Mesenchymal stem cell (in vitro differentiated cells and primary cell): ENCODE data around the gene ETFA.
A peak's percentile ranks its signal among the peaks of the same experiment; 100 is the strongest.
"Not testable (repeated sequence)": the region's sequence is repeated elsewhere in the genome, so short reads cannot be mapped to it uniquely, and the experiment has no call there.

Source experiments
- DNase-seq: peaks from one replicate; pipeline ENCODE4 v3.0.0-alpha.2; 2013
- H2AFZ ChIP-seq: one replicate; pipeline ENCODE4 v1.6.1; 2013; ENCODE audit warnings: low read depth, mild to moderate bottlenecking, control low read depth, inconsistent platforms, low read length, moderate library complexity
- H2AK5ac ChIP-seq: 2 replicates; pipeline ENCODE4 v1.6.1; 2013; ENCODE audit warnings: low read length, moderate library complexity, mild to moderate bottlenecking, inconsistent platforms; ENCODE audit not compliant: severe bottlenecking
- H2BK120ac ChIP-seq: one replicate; pipeline ENCODE4 v1.6.1; 2013; ENCODE audit warnings: low read depth, mild to moderate bottlenecking, inconsistent platforms, low read length, moderate library complexity
- H2BK12ac ChIP-seq, 2 experiments: one replicate each; pipeline ENCODE4 v1.6.1; 2013; ENCODE audit warnings: inconsistent platforms in 2 of 2, low read length in 2 of 2, mild to moderate bottlenecking in 2 of 2, moderate library complexity in 2 of 2, control low read depth in 1 of 2
- H2BK15ac ChIP-seq: one replicate; pipeline ENCODE4 v1.6.1; 2013; ENCODE audit warnings: mild to moderate bottlenecking, low read depth, inconsistent platforms; ENCODE audit not compliant: poor library complexity, severe bottlenecking
- H2BK5ac ChIP-seq: 2 replicates; pipeline ENCODE4 v1.6.1; 2013; ENCODE audit warnings: low read depth, mild to moderate bottlenecking, low read length, control low read depth, inconsistent platforms; ENCODE audit not compliant: poor library complexity, severe bottlenecking
- H3K14ac ChIP-seq, 2 experiments: one replicate each; pipeline ENCODE4 v1.6.1; 2013; ENCODE audit warnings: inconsistent platforms in 2 of 2, low read length in 2 of 2, control low read depth in 1 of 2, mild to moderate bottlenecking in 1 of 2, moderate library complexity in 1 of 2
- H3K18ac ChIP-seq, 2 experiments: one replicate each; pipeline ENCODE4 v1.6.1; 2013; ENCODE audit warnings: inconsistent platforms in 2 of 2, low read length in 2 of 2, control low read depth in 1 of 2, low read depth in 1 of 2, mild to moderate bottlenecking in 1 of 2
- H3K23ac ChIP-seq, 2 experiments: one replicate each; pipeline ENCODE4 v1.6.1; 2013; ENCODE audit warnings: inconsistent platforms in 2 of 2, low read length in 2 of 2, mild to moderate bottlenecking in 2 of 2, moderate library complexity in 2 of 2, control low read depth in 1 of 2
- H3K27ac ChIP-seq: 2 replicates; pipeline ENCODE4 v1.5.1; 2013; ENCODE audit warnings: mild to moderate bottlenecking, moderate library complexity, low read length, control low read depth, inconsistent platforms; ENCODE audit not compliant: poor library complexity, severe bottlenecking
- H3K27me3 ChIP-seq, 2 experiments: 2 replicates each; pipeline versions ENCODE4 v1.6.1 to v1.7.0; 2013; ENCODE audit warnings: low read length in 2 of 2, mild to moderate bottlenecking in 2 of 2, moderate library complexity in 2 of 2, control low read depth in 1 of 2, inconsistent platforms in 1 of 2; ENCODE audit not compliant: control insufficient read depth in 1 of 2, insufficient read depth in 1 of 2
- H3K36me3 ChIP-seq, 2 experiments: 2 replicates each; pipeline versions ENCODE4 v1.6.1 to v1.7.0; 2013; ENCODE audit warnings: low read length in 2 of 2, control low read depth in 1 of 2, inconsistent platforms in 1 of 2, low read depth in 1 of 2, mild to moderate bottlenecking in 1 of 2; ENCODE audit not compliant: insufficient read depth in 2 of 2, control insufficient read depth in 1 of 2
- H3K4ac ChIP-seq, 2 experiments: one replicate each; pipeline ENCODE4 v1.6.1; 2013; ENCODE audit warnings: inconsistent platforms in 2 of 2, low read length in 2 of 2, mild to moderate bottlenecking in 2 of 2, moderate library complexity in 2 of 2, control low read depth in 1 of 2, low read depth in 1 of 2
- H3K4me1 ChIP-seq: 2 replicates; pipeline ENCODE4 v1.6.1; 2013; ENCODE audit warnings: low read depth, low read length, control low read depth; ENCODE audit not compliant: control insufficient read depth, insufficient read depth
- H3K4me2 ChIP-seq: 2 replicates; pipeline ENCODE4 v1.6.1; 2013; ENCODE audit warnings: low read length, mild to moderate bottlenecking, inconsistent platforms; ENCODE audit not compliant: poor library complexity, severe bottlenecking
- H3K4me3 ChIP-seq, 2 experiments: 2 replicates each; pipeline versions ENCODE4 v1.5.1 to v1.7.0; 2013; ENCODE audit warnings: low read length in 2 of 2, mild to moderate bottlenecking in 2 of 2, control low read depth in 1 of 2, low read depth in 1 of 2; ENCODE audit not compliant: insufficient read depth in 1 of 2
- H3K79me1 ChIP-seq: replicated peaks from 2 replicates; pipeline ENCODE4 v1.6.1; 2013; ENCODE audit warnings: mild to moderate bottlenecking, control low read depth, low read length, inconsistent platforms; ENCODE audit not compliant: poor library complexity, severe bottlenecking
- H3K9ac ChIP-seq: 2 replicates; pipeline ENCODE4 v1.7.0; 2013; ENCODE audit warnings: mild to moderate bottlenecking, low read length, moderate library complexity
- H3K9me3 ChIP-seq: 2 replicates; pipeline ENCODE4 v1.7.0; 2013; ENCODE audit warnings: mild to moderate bottlenecking, low read length; ENCODE audit not compliant: control insufficient read depth
- H4K8ac ChIP-seq: one replicate; pipeline ENCODE4 v1.6.1; 2013; ENCODE audit warnings: inconsistent platforms, mild to moderate bottlenecking, low read length, moderate library complexity
- H4K91ac ChIP-seq: one replicate; pipeline ENCODE4 v1.6.1; 2013; ENCODE audit warnings: mild to moderate bottlenecking, low read length, inconsistent platforms
- WGBS: methylation state at CpG from one replicate; pipeline ENCODE4 v1.1.7; 2013; ENCODE audit warnings: mixed read lengths; 5-methylcytosine and 5-hydroxymethylcytosine counted together

Gene ETFA

GRCh38 chr15:76320012-76320411 is 8.7 kb upstream of the ETFA start:
- H3K4me2 ChIP-seq, result no peak overlapping the region
- H3K14ac ChIP-seq, result no peak overlapping the region
- H3K18ac ChIP-seq, result no peak overlapping the region
- no peaks in the 10 kb centered on the region for H3K79me1 ChIP-seq
- H3K36me3 ChIP-seq, result no peaks in the 10 kb centered on the region
- H3K23ac ChIP-seq, result no peak overlapping the region
- H3K4ac ChIP-seq, result no peak overlapping the region
- H3K9ac ChIP-seq, result no peak overlapping the region
- no peak overlapping the region for H2BK15ac ChIP-seq
- peaks cover 3% of the 10 kb centered on the region for H3K4me1 ChIP-seq
- no peak overlapping the region for H2BK120ac ChIP-seq
- H4K8ac ChIP-seq, result no peak overlapping the region
- 93% methylated on average over 6 of the region's 6 CpGs for WGBS
- no peak overlapping the region for H3K4me3 ChIP-seq
- H3K9me3 ChIP-seq, result no peaks in the 10 kb centered on the region
- H2AFZ ChIP-seq, result no peak overlapping the region
- no peak for DNase-seq
- H3K27ac ChIP-seq, result no peak overlapping the region
- H3K27me3 ChIP-seq, result peaks cover 0 to 37% of the 10 kb centered on the region in 2 experiments
- H4K91ac ChIP-seq, result no peak overlapping the region
- H2AK5ac ChIP-seq, result no peak overlapping the region
- H2BK5ac ChIP-seq, result no peak overlapping the region
- no peak overlapping the region for H2BK12ac ChIP-seq

GRCh38 chr15:76313731-76314130 is 2.5 kb upstream of the ETFA start:
- 73% methylated on average over 3 of the region's 5 CpGs for WGBS
- no peak overlapping the region for H2AFZ ChIP-seq
- no peak overlapping the region for H3K4me2 ChIP-seq
- H2BK120ac ChIP-seq, result no peak overlapping the region
- H3K36me3 ChIP-seq, result no peaks in the 10 kb centered on the region
- H3K9me3 ChIP-seq, result no peaks in the 10 kb centered on the region
- peaks cover 4% of the 10 kb centered on the region for H3K79me1 ChIP-seq
- H3K4me3 ChIP-seq, result no peak overlapping the region
- no peak overlapping the region for H2BK12ac ChIP-seq
- no peak overlapping the region for H3K14ac ChIP-seq
- H2AK5ac ChIP-seq, result no peak overlapping the region
- H3K23ac ChIP-seq, result no peak overlapping the region
- no peak overlapping the region for H3K9ac ChIP-seq
- no peak overlapping the region for H3K27ac ChIP-seq
- H4K8ac ChIP-seq, result no peak overlapping the region
- no peak overlapping the region for H3K18ac ChIP-seq
- no peak overlapping the region for H3K4ac ChIP-seq
- peaks cover 0 to 12% of the 10 kb centered on the region in 2 experiments for H3K27me3 ChIP-seq
- H2BK5ac ChIP-seq, result no peak overlapping the region
- DNase-seq, result no peak
- peak overlapping the region; percentile 3 for H4K91ac ChIP-seq
- H3K4me1 ChIP-seq, result peaks cover 8% of the 10 kb centered on the region
- no peak overlapping the region for H2BK15ac ChIP-seq

GRCh38 chr15:76313175-76313567 is 1.9 kb upstream of the ETFA start:
- H4K8ac ChIP-seq, H2AFZ ChIP-seq, H2AK5ac ChIP-seq, H3K23ac ChIP-seq, H3K4ac ChIP-seq, H3K4me2 ChIP-seq, H3K18ac ChIP-seq, H3K9me3 ChIP-seq, H3K4me1 ChIP-seq, H3K36me3 ChIP-seq, H3K14ac ChIP-seq, H2BK12ac ChIP-seq, H2BK15ac ChIP-seq, H3K27ac ChIP-seq, H4K91ac ChIP-seq, H2BK120ac ChIP-seq, H3K9ac ChIP-seq, H3K79me1 ChIP-seq, H3K4me3 ChIP-seq, H2BK5ac ChIP-seq, DNase-seq: not testable (repeated sequence)
- peaks cover 0 to 12% of the 10 kb centered on the region in 2 experiments for H3K27me3 ChIP-seq
- WGBS, result 92% methylated on average over 4 of the region's 4 CpGs

- no peak overlapping the region for H3K27ac ChIP-seq
- H2AK5ac ChIP-seq, result no peak overlapping the region
- no peak overlapping the region for H3K4ac ChIP-seq
- peak overlapping the region; percentile 6 for H2AFZ ChIP-seq
- no peak overlapping the region for H3K9ac ChIP-seq
- H2BK5ac ChIP-seq, result no peak overlapping the region
- H3K9me3 ChIP-seq, result no peaks in the 10 kb centered on the region
- H2BK12ac ChIP-seq, result no peak overlapping the region
- WGBS, result 61% methylated on average over 7 of the region's 7 CpGs
- H2BK15ac ChIP-seq, result peak overlapping the region; percentile 39
- peaks cover 8% of the 10 kb centered on the region for H3K4me1 ChIP-seq
- H3K14ac ChIP-seq, result no peak overlapping the region
- no peak overlapping the region for H4K8ac ChIP-seq
- DNase-seq, result peak; percentile 61
- no peak overlapping the region for H3K18ac ChIP-seq
- no peak overlapping the region for H3K4me3 ChIP-seq
- no peaks in the 10 kb centered on the region for H3K36me3 ChIP-seq
- no peak overlapping the region for H2BK120ac ChIP-seq
- peaks cover 0 to 12% of the 10 kb centered on the region in 2 experiments for H3K27me3 ChIP-seq
- peak overlapping the region; percentile 52 for H4K91ac ChIP-seq
- H3K4me2 ChIP-seq, result no peak overlapping the region
- no peak overlapping the region for H3K23ac ChIP-seq
- H3K79me1 ChIP-seq, result peaks cover 4% of the 10 kb centered on the region
These were observed 1.4 kb upstream of the ETFA start for GRCh38 chr15:76312540-76313174.
